Left hindlimb (tissue), 1 donor: ENCODE data around the gene PNMA8C.
"Not testable (repeated sequence)": the region's sequence is repeated elsewhere in the genome, so short reads cannot be mapped to it uniquely, and the experiment has no call there.

Experiments used
- DNase-seq: peaks from one replicate; pipeline ENCODE4 v3.0.0-alpha.2; 2018

The PNMA8C gene

GRCh38 chr19:46388311-46389095, 40.2 kb downstream of the PNMA8C start:
- DNase-seq, result no peak

- no peak for DNase-seq
Observed at GRCh38 chr19:46387713-46388130, 41.0 kb downstream of the PNMA8C start.

- DNase-seq, result no peak
Observed at GRCh38 chr19:46386996-46387712, 41.6 kb downstream of the PNMA8C start.

GRCh38 chr19:46386151-46386550, 42.6 kb downstream of the PNMA8C start:
- DNase-seq, result no peak

GRCh38 chr19:46385636-46386035, 43.1 kb downstream of the PNMA8C start:
- no peak for DNase-seq

- no peak for DNase-seq
Observed at GRCh38 chr19:46384396-46384795, 44.3 kb downstream of the PNMA8C start.

- no peak for DNase-seq
Observed at GRCh38 chr19:46383846-46384245, 44.9 kb downstream of the PNMA8C start.

GRCh38 chr19:46383171-46383815, 45.4 kb downstream of the PNMA8C start:
- DNase-seq, result no peak

GRCh38 chr19:46381756-46382345, 46.9 kb downstream of the PNMA8C start:
- no peak for DNase-seq

- no peak for DNase-seq
Observed at GRCh38 chr19:46381346-46381745, 47.4 kb downstream of the PNMA8C start.

- DNase-seq, result no peak
Observed at GRCh38 chr19:46380690-46381089, 48.0 kb downstream of the PNMA8C start.

GRCh38 chr19:46378268-46378667, 50.5 kb downstream of the PNMA8C start:
- no peak for DNase-seq

GRCh38 chr19:46376241-46377153, 52.2 kb downstream of the PNMA8C start:
- DNase-seq, result no peak

- not testable (repeated sequence) for DNase-seq
Observed at GRCh38 chr19:46375476-46376067, 53.2 kb downstream of the PNMA8C start.
